HepG2 (cell line): ENCODE measurements around the gene FOSB. TPM values are rescaled to one million over a fixed set of nuclear protein-coding genes. Genes with fewer than 3 reads are reported as not detected.

Experiments
- AHDC1 ChIP-seq: sonication (generic); formaldehyde crosslinking; IDR thresholded peaks from 2 replicates; pipeline ENCODE4 v1.5.1; 2020; ENCODE audit warnings: mild to moderate bottlenecking, missing genetic modification reagents, borderline replicate concordance
- ATF2 ChIP-seq: sonication (generic); formaldehyde crosslinking; IDR thresholded peaks from 2 replicates; pipeline ENCODE4 v1.4.0; 2020; ENCODE audit warnings: missing genetic modification reagents
- CENPX ChIP-seq: sonication (generic); formaldehyde crosslinking; IDR thresholded peaks from 2 replicates; pipeline ENCODE4 v1.9.0; 2021; ENCODE audit warnings: mild to moderate bottlenecking, missing genetic modification reagents, moderate library complexity
- FOXC1 ChIP-seq: sonication (generic); formaldehyde crosslinking; IDR thresholded peaks from 2 replicates; pipeline ENCODE4 v1.8.0; 2022; ENCODE audit warnings: mild to moderate bottlenecking, missing genetic modification reagents, borderline replicate concordance
- FOXO1 ChIP-seq: sonication (generic); formaldehyde crosslinking; IDR thresholded peaks from 2 replicates; pipeline ENCODE4 v1.4.0; 2020; ENCODE audit warnings: missing genetic modification reagents
- HMGA1 ChIP-seq: sonication (generic); formaldehyde crosslinking; conservative IDR thresholded peaks from 2 replicates; pipeline ENCODE4 v1.4.0; 2020; ENCODE audit warnings: missing genetic modification reagents
- HNRNPUL1 ChIP-seq: fragments of 200-400 bp; formaldehyde crosslinking; IDR thresholded peaks from 2 replicates; pipeline ENCODE4 v1.6.1; 2017; ENCODE audit warnings: low read depth, mild to moderate bottlenecking, low read length, moderate library complexity
- NFIB ChIP-seq: sonication (generic); formaldehyde crosslinking; IDR thresholded peaks from 2 replicates; pipeline ENCODE4 v1.9.0; 2021; ENCODE audit warnings: missing genetic modification reagents, mild to moderate bottlenecking, borderline replicate concordance
- RBM39 ChIP-seq: fragments of 200-400 bp; formaldehyde crosslinking; IDR thresholded peaks from one replicate; pipeline ENCODE4 v1.6.1; 2018; ENCODE audit warnings: antibody characterized with exemption, mild to moderate bottlenecking, low read depth, low read length; ENCODE audit not compliant: poor library complexity, severe bottlenecking
- SNAPC5 ChIP-seq: sonication (generic); formaldehyde crosslinking; IDR thresholded peaks from 2 replicates; pipeline ENCODE4 v1.8.1; 2023; ENCODE audit warnings: mild to moderate bottlenecking, missing genetic modification reagents, borderline replicate concordance
- SNRNP70 ChIP-seq: fragments of 200-400 bp; formaldehyde crosslinking; IDR thresholded peaks from 2 replicates; pipeline ENCODE4 v1.6.1; 2017; ENCODE audit warnings: mild to moderate bottlenecking, low read depth, low read length, moderate library complexity
- TBX2 ChIP-seq: sonication (generic); formaldehyde crosslinking; IDR thresholded peaks from 2 replicates; pipeline ENCODE4 v1.5.0; 2020; ENCODE audit warnings: missing genetic modification reagents, mild to moderate bottlenecking, borderline replicate concordance
- TFAP4 ChIP-seq: sonication (generic); IDR thresholded peaks from 2 replicates; pipeline ENCODE4 v1.6.1; 2016; ENCODE audit warnings: low read depth, borderline replicate concordance
- YEATS4 ChIP-seq: sonication (generic); formaldehyde crosslinking; IDR thresholded peaks from 2 replicates; pipeline ENCODE4 v1.4.0; 2020; ENCODE audit warnings: missing genetic modification reagents, borderline replicate concordance
- ZBTB2 ChIP-seq: sonication (generic); formaldehyde crosslinking; IDR thresholded peaks from 2 replicates; pipeline ENCODE4 v1.8.0; 2022; ENCODE audit warnings: low read depth, missing genetic modification reagents
- ZNF136 ChIP-seq: sonication (generic); formaldehyde crosslinking; IDR thresholded peaks from 2 replicates; pipeline ENCODE4 v1.8.1; 2022; ENCODE audit warnings: low read depth, mild to moderate bottlenecking, moderate library complexity, missing genetic modification reagents
- ZNF292 ChIP-seq: sonication (generic); formaldehyde crosslinking; IDR thresholded peaks from 2 replicates; pipeline ENCODE4 v1.8.1; 2022; ENCODE audit warnings: mild to moderate bottlenecking, low read depth, missing genetic modification reagents, borderline replicate concordance
- ZNF296 ChIP-seq: sonication (generic); formaldehyde crosslinking; conservative IDR thresholded peaks from 2 replicates; pipeline ENCODE4 v1.5.0; 2020; ENCODE audit warnings: mild to moderate bottlenecking, missing genetic modification reagents
- ZNF34 ChIP-seq: sonication (generic); formaldehyde crosslinking; IDR thresholded peaks from 2 replicates; pipeline ENCODE4 v1.4.0; 2020; ENCODE audit warnings: mild to moderate bottlenecking, missing genetic modification reagents, borderline replicate concordance
- ZSCAN12 ChIP-seq: sonication (generic); formaldehyde crosslinking; IDR thresholded peaks from 2 replicates; pipeline ENCODE4 v1.9.0; 2021; ENCODE audit warnings: mild to moderate bottlenecking, missing genetic modification reagents
- polyA plus RNA-seq, 8 experiments: library from polyadenylated mRNA; depleted of rRNA in 3 of 8; stranded (reverse) in 7 of 8; unstranded in 1 of 8; fragments of >200 nt; fragmentation: Illumina TruSeq in 4 of 8; extraction: Trizol in 4 of 8; gene quantifications; 2 replicates each; pipeline versions ENCODE4 v1.2.1 to v1.2.3, GENCODE V29; 2011 to 2016; ENCODE audit warnings: low read depth in 4 of 8, missing spikeins in 1 of 8, mixed read lengths in 1 of 8; ENCODE audit not compliant: insufficient read depth in 1 of 8
- total RNA-seq, 5 experiments: library from RNA; depleted of rRNA; stranded (reverse); fragments of >200 nt; fragmentation: Illumina TruSeq; extraction: Trizol; gene quantifications; 2 replicates each; pipeline ENCODE4 v1.2.3, GENCODE V29; 2016; ENCODE audit warnings: low read depth in 1 of 5

Gene FOSB
- total and polyA plus RNA-seq, 2 of the 13 experiments (the other 11 are each of a cell fraction or from before 2014, with no cell fraction given): 2.8 to 6.0 TPM

- no peak for TF ChIP-seq ZNF34 (CRISPR knock-in tag)
- no peak for TF ChIP-seq SNAPC5 (CRISPR knock-in tag)
- no peak for TF ChIP-seq FOXO1 (CRISPR knock-in tag)
- TF ChIP-seq HMGA1: no peak
- no peak for TF ChIP-seq FOXC1 (CRISPR knock-in tag)
- TF ChIP-seq CENPX: no peak
- no peak for TF ChIP-seq RBM39
- peak; percentile 70; the same call in 1 of the 2 replicates for TF ChIP-seq ATF2
- no peak for TF ChIP-seq NFIB
- peak; percentile 60; the same call in 1 of the 2 replicates for TF ChIP-seq TBX2 (CRISPR knock-in tag)
- no peak for TF ChIP-seq HNRNPUL1
- TF ChIP-seq ZSCAN12 (CRISPR knock-in tag): no peak
- TF ChIP-seq SNRNP70: no peak
- peak; percentile 11; the same call in 1 of the 2 replicates for TF ChIP-seq TFAP4
- TF ChIP-seq ZNF292: peak; percentile 89
- no peak for TF ChIP-seq AHDC1 (CRISPR knock-in tag)
- peak; percentile 75; the same call in 1 of the 2 replicates for TF ChIP-seq YEATS4 (CRISPR knock-in tag)
- no peak for TF ChIP-seq ZNF136 (CRISPR knock-in tag)
- TF ChIP-seq ZNF296 (CRISPR knock-in tag): no peak
- TF ChIP-seq ZBTB2: no peak
Measured at GRCh38 chr19:45514376-45515051, 46.7 kb downstream of the FOSB start (continued).
